Articular chondrocyte of knee joint (primary cell): ENCODE measurements around the gene NANP. TPM values are rescaled to one million over a fixed set of nuclear protein-coding genes. Genes with fewer than 3 reads are reported as not detected.

ENCODE experiments used
- small RNA-seq: library from RNA; depleted of rRNA; stranded (forward); fragments of <200 nt; gene quantifications from one replicate; pipeline ENCODE3, GENCODE V24; 2012
- total RNA-seq: library from RNA; depleted of rRNA; stranded (reverse); fragments of >200 nt; gene quantifications from 2 replicates; pipeline ENCODE4 v1.2.3, GENCODE V29; 2012

NANP gene
- total RNA-seq: 11.5 and 11.8 TPM in 2 replicates

GRCh38 chr20:25623736-25624499 lies at the start of gene NANP:
TSS of gene NANP (minus strand) at chr20:25624014. CDS start at chr20:25623948, 66 bp downstream.

GRCh38 chr20:25584905-25585704 lies 38.7 kb downstream of the NANP start, which contains the start of gene NINL:
TSS of gene NINL (minus strand) at chr20:25585531. CDS start at chr20:25526587, 58,944 bp downstream.

Small RNA genes within 50 kb of the gene (small RNA-seq; reads per million reads assigned to genes)
- not detected for gene RN7SL594P
- gene RNU6ATAC17P: not detected

Other genes with a start within 250 kb of the NANP start
- gene ABHD12, start 233.2 kb downstream of the NANP start, total RNA-seq: 29.3 and 33.3 TPM in 2 replicates
- 5.0 and 8.3 TPM in 2 replicates for gene GINS1, start 216.3 kb downstream of the NANP start, total RNA-seq
- gene NINL, start 38.5 kb downstream of the NANP start, total RNA-seq: 8.6 and 11.5 TPM in 2 replicates
- gene ZNF337, start 72.8 kb upstream of the NANP start, total RNA-seq: 8.4 and 14.1 TPM in 2 replicates